ENCODE measurements around the gene ACY1. TPM values are rescaled to one million over a fixed set of nuclear protein-coding genes. Genes with fewer than 3 reads are reported as not detected.

ACY1 gene
- total RNA-seq, 2 experiments from 2014 or later, result 3.3 to 4.0 TPM

- no peaks in the 10 kb centered on the region for H3K9me3 ChIP-seq (ENCODE audit: low read length)
- H3K27ac ChIP-seq (ENCODE audit: low read depth, low read length, poor library complexity, severe bottlenecking), result no peak overlapping the region
- no peak overlapping the region for H2AFZ ChIP-seq (ENCODE audit: low read length)
- no TSS peak for BruUV-seq (replicated peaks)
- ChIA-PET POLR2A (no interaction called here), CTCF (ENCODE audit: unreplicated experiment) (no interaction called here)
- no peaks in the 10 kb centered on the region for H3K9me2 ChIP-seq (ENCODE audit: insufficient read depth, low read length)
- H3K4me2 ChIP-seq (ENCODE audit: low read length), result no peak overlapping the region
- peaks cover 23% of the 10 kb centered on the region for H3K79me2 ChIP-seq (ENCODE audit: insufficient read depth, low read depth, low read length)
- no peak for TF ChIP-seq EZH2phosphoT487 (IDR thresholded peaks at IDR 0.05; ENCODE audit: borderline replicate concordance, low read depth, low read length)
- TF ChIP-seq, protein P1, sequence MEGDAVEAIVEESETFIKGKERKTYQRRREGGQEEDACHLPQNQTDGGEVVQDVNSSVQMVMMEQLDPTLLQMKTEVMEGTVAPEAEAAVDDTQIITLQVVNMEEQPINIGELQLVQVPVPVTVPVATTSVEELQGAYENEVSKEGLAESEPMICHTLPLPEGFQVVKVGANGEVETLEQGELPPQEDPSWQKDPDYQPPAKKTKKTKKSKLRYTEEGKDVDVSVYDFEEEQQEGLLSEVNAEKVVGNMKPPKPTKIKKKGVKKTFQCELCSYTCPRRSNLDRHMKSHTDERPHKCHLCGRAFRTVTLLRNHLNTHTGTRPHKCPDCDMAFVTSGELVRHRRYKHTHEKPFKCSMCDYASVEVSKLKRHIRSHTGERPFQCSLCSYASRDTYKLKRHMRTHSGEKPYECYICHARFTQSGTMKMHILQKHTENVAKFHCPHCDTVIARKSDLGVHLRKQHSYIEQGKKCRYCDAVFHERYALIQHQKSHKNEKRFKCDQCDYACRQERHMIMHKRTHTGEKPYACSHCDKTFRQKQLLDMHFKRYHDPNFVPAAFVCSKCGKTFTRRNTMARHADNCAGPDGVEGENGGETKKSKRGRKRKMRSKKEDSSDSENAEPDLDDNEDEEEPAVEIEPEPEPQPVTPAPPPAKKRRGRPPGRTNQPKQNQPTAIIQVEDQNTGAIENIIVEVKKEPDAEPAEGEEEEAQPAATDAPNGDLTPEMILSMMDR (conservative IDR thresholded peaks at IDR 0.05; ENCODE audit: low read length), result no peak
- intact Hi-C loops (cut with micrococcal nuclease; ENCODE audit: unreplicated experiment), result no loop called here
- H3K4me3 ChIP-seq (ENCODE audit: low read depth, low read length, poor library complexity, severe bottlenecking), result no peak overlapping the region
- no peaks in the 10 kb centered on the region for H4K20me1 ChIP-seq (ENCODE audit: insufficient read depth, low read length)
- DNase-seq (ENCODE audit: low spot score), result no peak
- peaks cover 13% of the 10 kb centered on the region for H3K4me1 ChIP-seq (ENCODE audit: insufficient read depth, low read length, poor library complexity, severe bottlenecking)
- H3K36me3 ChIP-seq (ENCODE audit: insufficient read depth, low read length), result peaks cover 74% of the 10 kb centered on the region
Observed at GRCh38 chr3:51937014-51937413, 46.3 kb upstream of the ACY1 start.

DNA sequence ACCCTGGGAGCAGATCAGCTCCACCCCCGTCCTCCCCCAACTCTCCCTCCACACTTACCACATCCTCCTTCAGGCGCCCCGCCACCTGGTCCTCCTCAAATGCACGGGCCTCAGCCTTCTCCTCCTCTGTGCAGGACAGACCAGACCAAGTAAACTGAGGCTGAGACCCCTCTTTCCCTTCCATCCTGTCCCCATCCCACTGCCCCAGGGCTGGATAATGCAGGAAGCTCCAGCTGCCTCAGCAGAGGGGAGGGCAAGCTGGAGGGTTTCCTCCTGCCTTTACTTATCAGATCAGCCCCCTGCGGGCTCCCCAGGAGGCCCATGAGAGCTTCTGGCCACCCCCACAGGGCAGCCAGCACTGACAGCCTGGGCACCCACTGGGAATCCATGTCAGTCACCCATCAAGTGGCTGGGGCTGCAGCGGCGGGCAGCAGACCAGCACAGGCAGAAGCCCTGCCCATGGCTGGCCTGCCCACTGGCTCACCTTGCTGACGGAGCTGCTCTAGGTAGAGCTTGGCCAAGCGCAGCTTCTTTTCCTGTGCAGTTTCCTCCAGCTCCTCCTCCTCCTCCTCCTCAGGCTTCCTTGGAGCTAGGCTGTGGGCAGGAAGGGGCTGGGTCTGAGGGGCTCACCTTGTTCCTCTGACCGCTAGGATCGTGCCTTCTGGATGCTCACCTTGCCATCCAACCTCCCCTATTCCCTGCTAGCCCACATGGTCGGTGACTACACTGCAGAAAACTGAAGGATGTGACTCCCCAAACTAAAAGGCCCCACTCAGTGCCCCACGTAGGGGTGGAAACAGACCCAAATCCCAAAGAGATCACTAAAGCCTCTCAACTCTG, 45.5 kb upstream of the ACY1 start:
- Histone ChIP-seq H3K4me3 (ENCODE audit: low read depth, low read length, poor library complexity, severe bottlenecking) (no peak overlapping the region), H2AFZ (ENCODE audit: low read length) (no peak overlapping the region), H3K36me3 (ENCODE audit: insufficient read depth, low read length) (peaks cover 67% of the 10 kb centered on the region), H3K9me3 (ENCODE audit: low read length) (no peaks in the 10 kb centered on the region), H3K27ac (ENCODE audit: low read depth, low read length, poor library complexity, severe bottlenecking) (no peak overlapping the region), H3K4me1 (ENCODE audit: insufficient read depth, low read length, poor library complexity, severe bottlenecking) (peaks cover 20% of the 10 kb centered on the region), H3K9me2 (ENCODE audit: insufficient read depth, low read length) (no peaks in the 10 kb centered on the region), H4K20me1 (ENCODE audit: insufficient read depth, low read length) (no peaks in the 10 kb centered on the region), H3K79me2 (ENCODE audit: insufficient read depth, low read depth, low read length) (peaks cover 23% of the 10 kb centered on the region), H3K4me2 (ENCODE audit: low read length) (no peak overlapping the region)
- no TSS peak for BruUV-seq (replicated peaks)
- TF ChIP-seq EZH2phosphoT487 (IDR thresholded peaks at IDR 0.05; ENCODE audit: borderline replicate concordance, low read depth, low read length), result no peak
- TF ChIP-seq, protein P1 (conservative IDR thresholded peaks at IDR 0.05; ENCODE audit: low read length), result no peak
- DNase-seq (ENCODE audit: low spot score), result no peak
- CTCF ChIA-PET (ENCODE audit: unreplicated experiment), result no interaction called here
- POLR2A ChIA-PET, result no interaction called here
- intact Hi-C loops (cut with micrococcal nuclease; ENCODE audit: unreplicated experiment), result no loop called here

DNA sequence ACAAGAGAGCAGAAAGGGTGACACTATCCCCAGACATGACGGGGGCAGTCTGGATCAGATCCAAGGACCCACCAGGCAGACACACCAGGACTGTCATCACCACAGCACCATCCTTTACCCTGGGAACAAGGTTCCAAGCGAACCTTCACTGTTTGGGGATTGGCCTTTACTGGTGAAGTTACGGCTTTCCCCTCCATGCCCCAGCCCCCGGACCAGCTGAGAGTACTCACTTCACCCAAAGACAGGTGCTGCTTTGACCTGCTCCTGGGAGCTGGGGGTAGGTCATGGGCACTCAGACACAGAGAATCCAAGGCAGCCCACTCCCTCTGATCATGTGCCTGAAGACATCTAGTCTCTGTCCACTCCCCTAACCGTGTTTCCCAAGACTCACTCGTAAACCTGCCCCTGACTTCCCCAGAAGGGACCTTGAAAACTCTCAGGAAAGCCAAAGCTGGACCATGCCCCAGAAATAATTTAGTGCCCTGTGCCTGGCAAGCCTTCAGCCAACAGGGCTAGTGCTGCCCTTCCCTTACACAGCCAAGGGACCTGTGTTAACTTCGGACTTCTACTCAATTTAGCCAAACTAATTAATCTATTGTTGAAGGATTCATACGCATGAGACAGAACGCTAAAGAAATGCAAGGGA, 44.4 kb upstream of the ACY1 start:
- Histone ChIP-seq H2AFZ (ENCODE audit: low read length) (no peak overlapping the region), H3K4me2 (ENCODE audit: low read length) (peak overlapping the region; percentile 88; the same call in 1 of the 2 replicates), H3K9me3 (ENCODE audit: low read length) (no peaks in the 10 kb centered on the region), H3K36me3 (ENCODE audit: insufficient read depth, low read length) (peaks cover 56% of the 10 kb centered on the region), H3K27ac (ENCODE audit: low read depth, low read length, poor library complexity, severe bottlenecking) (no peak overlapping the region), H3K4me3 (ENCODE audit: low read depth, low read length, poor library complexity, severe bottlenecking) (no peak overlapping the region), H3K79me2 (ENCODE audit: insufficient read depth, low read depth, low read length) (peaks cover 23% of the 10 kb centered on the region), H3K9me2 (ENCODE audit: insufficient read depth, low read length) (no peaks in the 10 kb centered on the region), H3K4me1 (ENCODE audit: insufficient read depth, low read length, poor library complexity, severe bottlenecking) (peaks cover 24% of the 10 kb centered on the region), H4K20me1 (ENCODE audit: insufficient read depth, low read length) (no peaks in the 10 kb centered on the region)
- ChIA-PET POLR2A (no interaction called here), CTCF (ENCODE audit: unreplicated experiment) (no interaction called here)
- BruUV-seq (replicated peaks), result no TSS peak
- intact Hi-C loops (cut with micrococcal nuclease; ENCODE audit: unreplicated experiment), result no loop called here
- TF ChIP-seq, protein P1 (conservative IDR thresholded peaks at IDR 0.05; ENCODE audit: low read length), result no peak
- TF ChIP-seq EZH2phosphoT487 (IDR thresholded peaks at IDR 0.05; ENCODE audit: borderline replicate concordance, low read depth, low read length), result no peak
- DNase-seq (ENCODE audit: low spot score), result no peak

Measured in OCI-LY7 (cell line).